Dedifferentiated amniotic fluid mesenchymal stem cell (primary cell): Measurements from ENCODE around the gene LHFPL6.

Experiments used
- DNase-seq: peaks from one replicate; pipeline ENCODE4 v3.0.0-alpha.2; 2016; ENCODE audit errors: extremely low spot score

Gene LHFPL6

GRCh38 chr13:39556866-39557265, 46.1 kb downstream of the LHFPL6 start:
- DNase-seq = no peak

DNA sequence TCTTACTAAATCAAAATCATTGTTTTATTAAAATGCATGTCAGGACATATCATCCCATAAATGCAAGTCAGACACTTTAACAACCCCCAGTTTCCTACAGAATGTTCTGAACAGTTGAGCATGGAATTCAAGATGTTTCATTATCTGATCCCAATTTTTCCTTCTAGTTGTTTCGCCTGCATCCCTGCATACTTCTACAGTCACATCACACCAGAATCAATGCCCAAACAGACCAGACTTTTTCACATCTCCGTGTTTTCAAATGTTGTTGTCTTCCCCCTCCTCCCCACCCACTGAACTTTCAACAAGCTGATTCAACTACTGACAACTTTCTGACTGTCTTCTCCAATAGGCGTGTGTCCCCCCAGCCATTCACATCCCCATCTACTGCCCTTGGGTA, 48.6 kb downstream of the LHFPL6 start:
- no peak for DNase-seq

GRCh38 chr13:39552246-39552645, 50.7 kb downstream of the LHFPL6 start:
- DNase-seq = no peak

GRCh38 chr13:39550931-39551330, 52.1 kb downstream of the LHFPL6 start:
- no peak for DNase-seq

DNA sequence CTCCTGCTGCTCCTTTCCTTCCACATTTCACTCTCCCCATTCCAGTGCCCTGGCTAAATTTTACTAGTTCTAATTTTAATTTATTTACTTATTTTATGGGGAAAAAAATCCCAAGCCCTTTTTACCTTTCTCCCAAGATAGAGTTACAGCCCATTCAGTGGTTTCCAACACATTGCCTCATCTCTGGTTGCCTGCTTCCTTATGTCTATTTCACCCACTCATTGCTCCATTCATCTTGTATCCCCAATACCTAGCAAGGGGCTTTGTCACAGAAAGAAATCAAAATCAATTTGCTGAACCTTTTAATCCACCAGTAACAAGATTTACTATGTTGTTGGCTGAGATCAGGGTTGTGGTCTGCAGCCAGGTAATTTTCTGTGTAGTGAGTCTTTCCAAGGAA, 55.9 kb downstream of the LHFPL6 start:
- no peak for DNase-seq

DNA sequence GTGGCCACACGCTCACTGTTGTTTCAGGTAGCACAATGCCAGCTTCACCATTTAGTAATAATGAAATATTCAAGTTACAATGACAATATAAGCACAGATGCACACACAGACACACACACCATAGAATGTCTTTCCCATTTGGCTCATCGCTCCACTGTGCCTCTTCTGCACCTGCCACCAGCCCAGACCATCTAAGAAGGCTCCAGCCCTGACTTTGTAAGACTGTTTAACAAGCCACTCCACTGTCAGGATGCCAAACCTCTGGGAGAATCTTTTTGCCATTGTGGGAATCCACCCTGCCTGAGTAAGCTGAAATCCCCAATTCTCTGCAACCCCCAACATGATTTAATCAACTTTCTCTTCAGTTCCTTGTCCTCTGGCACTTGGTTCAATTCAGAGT, 60.6 kb downstream of the LHFPL6 start:
- no peak for DNase-seq

DNA sequence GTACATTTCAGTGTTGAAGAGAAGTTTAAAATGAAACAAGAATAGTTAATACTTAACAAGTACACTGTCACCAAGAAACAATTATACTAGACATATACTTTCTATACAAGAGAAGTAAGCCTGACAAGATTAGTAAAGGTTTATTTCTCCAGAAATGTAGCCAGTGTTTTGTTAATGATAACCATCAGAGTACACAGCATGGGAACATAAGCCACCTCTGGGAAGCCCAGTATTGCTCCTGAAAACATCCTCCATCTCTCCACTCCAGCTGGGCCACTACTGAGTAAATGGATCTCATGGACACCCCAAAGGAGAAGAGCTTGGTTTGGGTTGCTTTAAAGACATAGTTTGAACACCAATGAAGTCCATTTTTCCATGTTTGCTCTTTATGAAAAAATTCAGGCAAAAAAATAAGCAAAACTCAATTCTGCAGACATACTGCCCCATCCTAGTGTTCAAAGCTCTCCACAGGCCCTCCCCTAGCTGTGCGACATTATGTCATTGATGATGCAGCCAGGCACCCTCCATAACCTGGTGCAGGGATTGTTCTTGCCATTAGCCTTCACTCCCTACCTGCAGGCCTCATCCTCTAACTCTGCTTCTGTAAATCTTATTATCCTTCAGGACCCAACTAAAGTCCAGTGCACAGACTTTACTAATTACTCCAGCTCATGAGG, 61.9 kb downstream of the LHFPL6 start:
- no peak for DNase-seq

DNA sequence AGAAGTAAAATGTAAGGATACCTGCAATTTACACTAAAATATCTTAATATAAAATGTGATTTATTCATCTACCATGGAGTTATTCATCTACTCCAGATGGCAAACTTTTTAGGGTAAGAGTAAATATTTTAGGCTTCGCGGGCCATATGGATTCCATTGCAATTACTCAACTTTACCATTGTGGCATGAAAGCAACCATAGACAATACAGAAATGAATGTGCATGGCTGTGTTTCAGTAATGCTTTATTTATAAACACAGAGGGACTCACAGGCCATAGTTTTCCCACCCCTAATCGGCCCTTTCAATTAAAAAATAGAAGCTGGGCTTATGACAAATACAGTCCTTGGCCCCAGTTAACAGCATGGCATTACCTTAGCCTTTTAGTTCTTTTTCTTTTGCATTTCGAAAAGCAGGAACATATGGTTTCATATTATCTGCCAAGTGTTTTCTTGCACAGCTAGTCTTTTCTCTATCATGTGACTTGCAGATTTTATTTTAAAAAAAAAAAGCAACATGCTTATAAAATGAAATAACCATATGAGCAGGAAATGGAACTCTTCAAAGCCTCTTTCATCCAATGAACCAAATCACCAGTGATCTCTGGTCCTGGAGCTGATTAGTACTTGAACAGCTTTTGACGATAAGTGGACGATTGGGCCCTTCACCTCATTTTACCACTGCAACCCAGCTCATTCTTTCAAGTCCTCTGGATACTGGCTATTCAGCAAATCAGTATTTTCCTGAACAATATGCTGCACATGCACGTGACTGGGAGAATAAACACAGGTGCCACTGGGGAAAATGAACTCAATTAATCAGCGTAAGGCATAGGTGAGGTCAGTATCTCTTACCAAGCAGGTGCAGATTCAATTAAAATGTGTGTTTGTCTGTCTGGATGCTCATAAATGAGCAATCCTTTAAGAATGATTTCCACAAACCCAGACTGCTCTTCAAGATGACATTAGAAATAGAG, 63.9 kb downstream of the LHFPL6 start:
- no peak for DNase-seq

- DNase-seq = no peak
Observed at GRCh38 chr13:39536906-39537305, 66.1 kb downstream of the LHFPL6 start.

GRCh38 chr13:39536274-39536673, 66.7 kb downstream of the LHFPL6 start:
- DNase-seq = no peak

DNA sequence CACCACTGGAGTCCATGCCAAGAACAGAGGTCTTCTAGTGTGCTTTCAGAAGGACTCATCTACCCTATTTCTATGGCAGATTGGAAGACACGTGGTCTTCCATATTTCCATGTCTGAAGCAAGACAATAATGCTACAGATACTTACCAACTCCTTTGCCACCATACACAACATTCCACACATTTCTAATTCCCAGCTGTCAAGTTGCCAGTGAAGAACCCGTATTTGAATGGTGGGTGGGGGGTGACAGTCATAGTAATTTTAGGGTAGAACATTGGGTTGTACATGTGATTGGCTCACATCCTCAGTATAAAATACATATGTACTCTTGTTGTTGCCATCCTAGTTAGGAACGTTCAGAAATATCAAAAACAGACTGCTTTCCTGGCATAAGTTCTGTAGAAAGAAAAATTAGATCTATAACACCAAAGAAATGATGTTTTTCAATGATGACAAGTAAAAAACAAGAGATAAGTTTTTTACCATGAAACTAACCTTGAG, 69.3 kb downstream of the LHFPL6 start:
- DNase-seq = no peak

- DNase-seq = no peak
Observed at GRCh38 chr13:39531646-39532045, 71.3 kb downstream of the LHFPL6 start.

- DNase-seq = no peak
Observed at GRCh38 chr13:39530916-39531315, 72.1 kb downstream of the LHFPL6 start.

- DNase-seq = no peak
Observed at GRCh38 chr13:39528661-39528980, 74.4 kb downstream of the LHFPL6 start.

GRCh38 chr13:39527961-39528660, 74.9 kb downstream of the LHFPL6 start:
- DNase-seq = peak; percentile 87

GRCh38 chr13:39527301-39527700, 75.7 kb downstream of the LHFPL6 start:
- no peak for DNase-seq

- no peak for DNase-seq
Observed at GRCh38 chr13:39526499-39526898, 76.5 kb downstream of the LHFPL6 start.

- no peak for DNase-seq
Observed at GRCh38 chr13:39525506-39525905, 77.5 kb downstream of the LHFPL6 start.

- DNase-seq = no peak
Observed at GRCh38 chr13:39524795-39525194, 78.2 kb downstream of the LHFPL6 start.

GRCh38 chr13:39522329-39522728, 80.7 kb downstream of the LHFPL6 start:
- DNase-seq = no peak

- no peak for DNase-seq
Observed at GRCh38 chr13:39521701-39522100, 81.3 kb downstream of the LHFPL6 start.

DNA sequence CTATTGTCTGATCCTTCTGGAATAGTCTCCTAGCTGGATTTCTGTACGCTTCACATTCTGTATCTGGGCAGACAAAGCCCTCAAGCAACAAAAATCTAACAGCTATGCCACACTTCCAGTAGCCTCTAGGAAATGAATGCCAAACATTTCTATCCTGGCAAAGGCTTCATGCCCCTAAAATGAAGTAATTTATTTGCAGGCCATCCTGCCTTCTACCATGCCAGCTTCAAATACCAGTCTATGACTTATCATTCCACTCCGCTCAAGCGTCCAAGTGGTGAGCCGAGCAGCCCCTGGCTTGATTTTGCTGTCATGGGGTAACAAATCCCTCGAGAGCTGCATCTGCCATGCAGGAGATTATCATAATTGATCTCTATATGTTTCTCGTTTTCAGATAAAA, 86.9 kb downstream of the LHFPL6 start:
- peak; percentile 53 for DNase-seq
